Neuronal stem cell (in vitro differentiated cells): Measurements from ENCODE around the gene ZNF385C.
A peak's percentile ranks its signal among the peaks of the same experiment; 100 is the strongest.

Experiments
- DNase-seq: peaks from one replicate; pipeline ENCODE4 v3.0.0-alpha.2; 2013; ENCODE audit warnings: low spot score
- H2AFZ ChIP-seq: one replicate; pipeline ENCODE4 v1.6.1; 2013; ENCODE audit warnings: mild to moderate bottlenecking, low read length, inconsistent platforms
- H2AK5ac ChIP-seq: 2 replicates; pipeline ENCODE4 v1.6.1; 2013; ENCODE audit warnings: low read depth, mild to moderate bottlenecking, inconsistent platforms, low read length, moderate library complexity, mixed read lengths
- H2BK120ac ChIP-seq: 2 replicates; pipeline ENCODE4 v1.6.1; 2013; ENCODE audit warnings: low read depth, mild to moderate bottlenecking, inconsistent platforms, low read length, moderate library complexity, mixed read lengths
- H2BK12ac ChIP-seq: one replicate; pipeline ENCODE4 v1.6.1; 2013; ENCODE audit warnings: low read length, inconsistent platforms
- H2BK15ac ChIP-seq: 2 replicates; pipeline ENCODE4 v1.6.1; 2013; ENCODE audit warnings: mild to moderate bottlenecking, low read length, inconsistent platforms, mixed read lengths
- H2BK5ac ChIP-seq: one replicate; pipeline ENCODE4 v1.6.1; 2013; ENCODE audit warnings: inconsistent platforms, mild to moderate bottlenecking, low read length, moderate library complexity
- H3K14ac ChIP-seq: one replicate; pipeline ENCODE4 v1.6.1; 2013; ENCODE audit warnings: low read length, inconsistent platforms
- H3K18ac ChIP-seq: 2 replicates; pipeline ENCODE4 v1.6.1; 2013; ENCODE audit warnings: low read length, inconsistent platforms
- H3K23ac ChIP-seq: 2 replicates; pipeline ENCODE4 v1.6.1; 2013; ENCODE audit warnings: low read depth, mild to moderate bottlenecking, mixed read lengths, low read length, inconsistent platforms; ENCODE audit not compliant: poor library complexity
- H3K27ac ChIP-seq: replicated peaks from 3 replicates; pipeline ENCODE4 v1.5.1; 2013; ENCODE audit warnings: low read length, inconsistent platforms
- H3K27me3 ChIP-seq, 3 experiments: 2 replicates each; pipeline ENCODE4 v1.6.1; 2013; ENCODE audit warnings: low read length in 3 of 3, mild to moderate bottlenecking in 2 of 3, inconsistent platforms in 1 of 3, low read depth in 1 of 3, mixed read lengths in 1 of 3, moderate library complexity in 1 of 3; ENCODE audit not compliant: control insufficient read depth in 3 of 3, insufficient read depth in 3 of 3
- H3K36me3 ChIP-seq, 2 donors: replicated peaks in 1 of 2; 2 replicates each; pipeline ENCODE4 v1.6.1; 2013; ENCODE audit warnings: low read length in 2 of 2; ENCODE audit not compliant: control insufficient read depth in 2 of 2, insufficient read depth in 2 of 2
- H3K4ac ChIP-seq: 2 replicates; pipeline ENCODE4 v1.6.1; 2013; ENCODE audit warnings: inconsistent platforms, mild to moderate bottlenecking, low read length, moderate library complexity
- H3K4me1 ChIP-seq, 2 donors: 1 replicate in 1 of 2; 2 replicates in 1 of 2; pipeline ENCODE4 v1.6.1; 2013; ENCODE audit warnings: low read length in 2 of 2, low read depth in 1 of 2; ENCODE audit not compliant: control insufficient read depth in 2 of 2, insufficient read depth in 1 of 2
- H3K4me2 ChIP-seq: one replicate; pipeline ENCODE4 v1.6.1; 2013; ENCODE audit warnings: mild to moderate bottlenecking, low read length, inconsistent platforms; ENCODE audit not compliant: insufficient read depth, poor library complexity, severe bottlenecking
- H3K4me3 ChIP-seq, 2 donors: 2 replicates each; pipeline ENCODE4 v1.5.1; 2013; ENCODE audit warnings: low read length in 2 of 2, mild to moderate bottlenecking in 2 of 2, inconsistent platforms in 1 of 2, moderate library complexity in 1 of 2
- H3K79me1 ChIP-seq: one replicate; pipeline ENCODE4 v1.6.1; 2013; ENCODE audit warnings: low read depth, mild to moderate bottlenecking, inconsistent platforms, low read length, moderate library complexity
- H3K9ac ChIP-seq: one replicate; pipeline ENCODE4 v1.6.1; 2013; ENCODE audit warnings: mild to moderate bottlenecking, low read depth, low read length, inconsistent platforms; ENCODE audit not compliant: poor library complexity
- H3K9me3 ChIP-seq, 2 donors: replicated peaks in 1 of 2; 2 replicates each; pipeline versions ENCODE3 to v1.6.1; 2013; ENCODE audit warnings: low read length in 2 of 2, mild to moderate bottlenecking in 2 of 2, inconsistent platforms in 1 of 2, low read depth in 1 of 2, mixed read lengths in 1 of 2, moderate library complexity in 1 of 2; ENCODE audit not compliant: control insufficient read depth in 2 of 2, insufficient read depth in 1 of 2
- H4K8ac ChIP-seq: one replicate; pipeline ENCODE4 v1.6.1; 2013; ENCODE audit warnings: low read depth, mild to moderate bottlenecking, inconsistent platforms, low read length, moderate library complexity
- H4K91ac ChIP-seq: one replicate; pipeline ENCODE4 v1.6.1; 2013; ENCODE audit warnings: low read length, low read depth, mild to moderate bottlenecking, inconsistent platforms; ENCODE audit not compliant: poor library complexity
- WGBS, 2 donors: extraction: QIAGEN DNeasy Blood & Tissue Kit; methylation state at CpG; one replicate each; pipeline ENCODE4 v1.1.7; 2013; ENCODE audit warnings: missing lambda C conversion rate in 2 of 2, mixed read lengths in 1 of 2; ENCODE audit not compliant: insufficient read length in 2 of 2, insufficient replicate concordance in 1 of 2; ENCODE audit errors: extremely low coverage in 2 of 2; 5-methylcytosine and 5-hydroxymethylcytosine counted together

The ZNF385C gene

GRCh38 chr17:42132941-42133340, 34.7 kb upstream of the ZNF385C start:
- Histone ChIP-seq H3K36me3 (peaks cover 22 to 66% of the 10 kb centered on the region in 2 donors), H2BK5ac (no peak overlapping the region), H3K4me3 (no peak overlapping the region), H4K8ac (no peak overlapping the region), H3K18ac (no peak overlapping the region), H2BK15ac (no peak overlapping the region), H2BK120ac (no peak overlapping the region), H3K79me1 (no peaks in the 10 kb centered on the region), H3K14ac (no peak overlapping the region), H3K4me1 (no peaks in the 10 kb centered on the region), H3K27me3 (no peaks in the 10 kb centered on the region), H3K9ac (peak overlapping the region; percentile 1), H3K9me3 (no peaks in the 10 kb centered on the region), H3K23ac (no peak overlapping the region), H2BK12ac (no peak overlapping the region), H2AFZ (no peak overlapping the region), H3K27ac (no peak overlapping the region), H3K4me2 (no peak overlapping the region), H4K91ac (no peak overlapping the region), H3K4ac (no peak overlapping the region), H2AK5ac (no peak overlapping the region)
- no CpG with 5 or more reads among the region's 3 CpGs for WGBS, 2 donors
- no peak for DNase-seq

- H2BK15ac ChIP-seq = no peak overlapping the region
- H3K27me3 ChIP-seq = no peaks in the 10 kb centered on the region
- peaks cover 22 to 75% of the 10 kb centered on the region in 2 donors for H3K36me3 ChIP-seq
- H4K8ac ChIP-seq = no peak overlapping the region
- H2AK5ac ChIP-seq = no peak overlapping the region
- no peak overlapping the region for H2BK5ac ChIP-seq
- no peak overlapping the region for H2AFZ ChIP-seq
- H3K23ac ChIP-seq = no peak overlapping the region
- no peak overlapping the region for H3K4me2 ChIP-seq
- no peaks in the 10 kb centered on the region for H3K79me1 ChIP-seq
- H4K91ac ChIP-seq = no peak overlapping the region
- H3K9me3 ChIP-seq = no peaks in the 10 kb centered on the region
- no peak overlapping the region for H3K18ac ChIP-seq
- no peak overlapping the region for H2BK12ac ChIP-seq
- no CpG with 5 or more reads among the region's 4 CpGs for WGBS, 2 donors
- no peak overlapping the region for H3K9ac ChIP-seq
- no peak overlapping the region for H3K14ac ChIP-seq
- no peak overlapping the region for H3K4ac ChIP-seq
- no peak overlapping the region for H3K27ac ChIP-seq
- no peak overlapping the region for H2BK120ac ChIP-seq
- DNase-seq = no peak
- no peaks in the 10 kb centered on the region for H3K4me1 ChIP-seq
- H3K4me3 ChIP-seq = no peak overlapping the region
Measured at GRCh38 chr17:42131981-42132432, 33.7 kb upstream of the ZNF385C start.

GRCh38 chr17:42131232-42131631, 33.0 kb upstream of the ZNF385C start:
- Histone ChIP-seq H3K4me2 (no peak overlapping the region), H3K27ac (no peak overlapping the region), H4K8ac (no peak overlapping the region), H2BK120ac (no peak overlapping the region), H3K4me3 (no peak overlapping the region), H3K9me3 (no peaks in the 10 kb centered on the region), H2BK15ac (no peak overlapping the region), H3K36me3 (peaks cover 23 to 76% of the 10 kb centered on the region in 2 donors), H3K18ac (no peak overlapping the region), H3K4ac (no peak overlapping the region), H3K9ac (no peak overlapping the region), H2BK5ac (no peak overlapping the region), H3K4me1 (no peaks in the 10 kb centered on the region), H3K14ac (no peak overlapping the region), H2AK5ac (no peak overlapping the region), H3K79me1 (no peaks in the 10 kb centered on the region), H4K91ac (no peak overlapping the region), H3K27me3 (no peaks in the 10 kb centered on the region), H2AFZ (no peak overlapping the region), H2BK12ac (no peak overlapping the region), H3K23ac (no peak overlapping the region)
- DNase-seq = no peak
- WGBS, 2 donors = 100% methylated on average over 1 of the region's 4 CpGs; no CpG with 5 or more reads in 1 of the 2 donors

GRCh38 chr17:42130310-42130936, 32.1 kb upstream of the ZNF385C start:
- Histone ChIP-seq H3K9me3 (no peaks in the 10 kb centered on the region), H2BK120ac (no peak overlapping the region), H3K4me1 (no peaks in the 10 kb centered on the region), H3K9ac (no peak overlapping the region), H3K14ac (no peak overlapping the region), H3K79me1 (no peaks in the 10 kb centered on the region), H3K4me2 (no peak overlapping the region), H2BK5ac (no peak overlapping the region), H2AK5ac (no peak overlapping the region), H3K27ac (no peak overlapping the region), H3K27me3 (no peaks in the 10 kb centered on the region), H2AFZ (no peak overlapping the region), H2BK15ac (no peak overlapping the region), H4K8ac (no peak overlapping the region), H2BK12ac (no peak overlapping the region), H4K91ac (no peak overlapping the region), H3K36me3 (peaks cover 26 to 76% of the 10 kb centered on the region in 2 donors), H3K18ac (no peak overlapping the region), H3K23ac (no peak overlapping the region), H3K4ac (no peak overlapping the region), H3K4me3 (no peak overlapping the region)
- no CpG with 5 or more reads among the region's 16 CpGs for WGBS, 2 donors
- DNase-seq = no peak
